GM12872 (cell line): Measurements from ENCODE around the gene DNAJC4.

ENCODE experiments used
- TF ChIP-seq, protein P1 (sequence below): IDR thresholded peaks from 3 replicates; pipeline ENCODE4 v1.5.1; 2011; ENCODE audit warnings: low read depth, mild to moderate bottlenecking, low read length, moderate library complexity; ENCODE audit not compliant: insufficient read depth

The DNAJC4 gene

DNA sequence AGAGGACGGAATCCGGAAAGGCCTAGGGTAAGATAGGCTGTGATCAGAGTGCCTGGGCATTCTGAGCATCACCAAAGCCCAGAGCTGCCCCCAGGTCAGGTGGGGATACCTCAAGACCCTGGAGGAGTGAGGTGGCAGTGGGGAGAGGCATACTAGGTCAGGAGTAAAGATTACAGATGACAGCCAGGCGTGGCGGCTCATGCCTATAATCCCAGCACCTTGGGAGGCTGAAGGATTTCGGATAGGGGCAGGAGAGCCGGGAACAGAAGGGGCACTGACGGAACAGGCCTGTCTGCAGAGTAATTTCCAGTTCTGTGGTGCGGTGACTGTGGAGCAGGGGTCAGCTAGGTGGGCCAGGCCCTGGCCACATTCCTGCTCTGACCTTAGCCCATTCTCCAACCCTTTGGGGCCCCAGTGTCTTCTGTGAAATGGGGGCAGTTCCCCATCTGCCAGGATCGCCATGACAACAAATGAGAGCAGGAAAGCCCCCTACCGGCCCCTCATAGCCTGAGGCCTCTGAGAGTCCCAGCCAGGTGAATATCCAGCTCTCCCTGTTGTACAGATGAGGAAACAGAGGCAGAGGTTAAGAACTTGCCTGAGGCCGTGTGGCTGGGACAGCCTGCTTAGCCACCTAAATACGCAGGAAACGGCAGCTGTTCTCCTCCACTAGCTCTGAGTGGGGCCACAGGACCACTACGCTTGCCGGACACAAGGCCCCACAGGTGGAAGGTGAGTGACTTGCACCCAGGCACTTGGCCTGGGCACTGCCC, 44.9 kb downstream of the DNAJC4 start:
- TF ChIP-seq, protein P1, sequence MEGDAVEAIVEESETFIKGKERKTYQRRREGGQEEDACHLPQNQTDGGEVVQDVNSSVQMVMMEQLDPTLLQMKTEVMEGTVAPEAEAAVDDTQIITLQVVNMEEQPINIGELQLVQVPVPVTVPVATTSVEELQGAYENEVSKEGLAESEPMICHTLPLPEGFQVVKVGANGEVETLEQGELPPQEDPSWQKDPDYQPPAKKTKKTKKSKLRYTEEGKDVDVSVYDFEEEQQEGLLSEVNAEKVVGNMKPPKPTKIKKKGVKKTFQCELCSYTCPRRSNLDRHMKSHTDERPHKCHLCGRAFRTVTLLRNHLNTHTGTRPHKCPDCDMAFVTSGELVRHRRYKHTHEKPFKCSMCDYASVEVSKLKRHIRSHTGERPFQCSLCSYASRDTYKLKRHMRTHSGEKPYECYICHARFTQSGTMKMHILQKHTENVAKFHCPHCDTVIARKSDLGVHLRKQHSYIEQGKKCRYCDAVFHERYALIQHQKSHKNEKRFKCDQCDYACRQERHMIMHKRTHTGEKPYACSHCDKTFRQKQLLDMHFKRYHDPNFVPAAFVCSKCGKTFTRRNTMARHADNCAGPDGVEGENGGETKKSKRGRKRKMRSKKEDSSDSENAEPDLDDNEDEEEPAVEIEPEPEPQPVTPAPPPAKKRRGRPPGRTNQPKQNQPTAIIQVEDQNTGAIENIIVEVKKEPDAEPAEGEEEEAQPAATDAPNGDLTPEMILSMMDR = no peak

DNA sequence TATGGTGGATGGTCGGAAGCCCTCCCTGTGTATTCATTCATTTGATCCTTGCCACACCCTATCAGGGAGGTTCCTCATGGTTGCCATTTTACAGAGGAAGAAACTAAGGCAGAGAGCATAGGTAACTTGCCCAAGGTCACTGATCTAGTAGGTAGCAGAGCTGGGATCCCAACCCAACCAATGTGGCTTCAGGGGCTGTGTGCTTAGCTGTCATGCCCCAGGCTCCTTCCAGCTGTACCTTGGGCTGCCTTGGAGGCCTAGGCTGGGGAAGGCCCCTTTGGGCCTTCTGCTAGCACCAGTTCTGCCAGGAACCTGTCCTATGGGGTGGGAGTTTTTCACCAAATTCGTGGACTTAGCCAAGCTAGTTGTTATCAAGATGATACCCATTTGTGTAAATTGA, 45.5 kb downstream of the DNAJC4 start:
- TF ChIP-seq, protein P1 = no peak

DNA sequence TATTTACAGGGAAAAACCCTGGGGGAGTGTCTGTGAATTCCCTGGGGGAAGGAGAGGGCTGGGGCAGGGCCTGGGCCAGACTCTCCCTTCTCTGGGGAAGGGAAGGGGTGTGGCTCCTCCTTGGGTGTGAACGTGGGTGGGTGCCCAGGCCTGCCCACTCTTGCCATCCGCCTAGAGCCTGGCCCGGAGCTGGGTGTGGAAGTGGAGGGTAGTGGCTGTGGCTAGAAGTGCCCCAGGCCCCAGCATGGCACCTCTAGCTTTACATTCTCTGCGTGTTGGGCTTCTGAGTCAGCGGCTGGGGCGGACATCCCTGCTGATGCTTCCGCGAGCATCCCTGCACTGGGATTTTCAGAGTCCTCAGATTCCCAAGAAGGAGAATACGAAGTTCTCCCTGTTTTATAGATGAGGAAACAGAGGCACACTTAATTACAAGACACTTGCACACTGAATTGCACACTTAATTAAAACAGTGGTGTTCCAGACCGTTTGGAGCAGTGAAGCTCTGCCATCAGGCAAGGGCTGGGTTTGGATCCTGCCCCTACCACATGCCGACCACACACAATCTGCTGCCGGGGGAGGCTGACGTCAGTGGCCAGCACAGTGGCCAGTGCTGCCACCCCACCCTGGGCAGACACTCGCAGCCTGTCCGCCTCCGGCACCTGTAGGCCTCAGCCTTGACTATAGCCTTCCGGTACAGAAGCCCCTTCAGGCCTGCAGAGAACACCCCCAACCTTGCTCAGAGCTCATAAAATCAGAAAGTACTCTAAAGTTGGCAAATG, 46.5 kb downstream of the DNAJC4 start:
- TF ChIP-seq, protein P1 = no peak

DNA sequence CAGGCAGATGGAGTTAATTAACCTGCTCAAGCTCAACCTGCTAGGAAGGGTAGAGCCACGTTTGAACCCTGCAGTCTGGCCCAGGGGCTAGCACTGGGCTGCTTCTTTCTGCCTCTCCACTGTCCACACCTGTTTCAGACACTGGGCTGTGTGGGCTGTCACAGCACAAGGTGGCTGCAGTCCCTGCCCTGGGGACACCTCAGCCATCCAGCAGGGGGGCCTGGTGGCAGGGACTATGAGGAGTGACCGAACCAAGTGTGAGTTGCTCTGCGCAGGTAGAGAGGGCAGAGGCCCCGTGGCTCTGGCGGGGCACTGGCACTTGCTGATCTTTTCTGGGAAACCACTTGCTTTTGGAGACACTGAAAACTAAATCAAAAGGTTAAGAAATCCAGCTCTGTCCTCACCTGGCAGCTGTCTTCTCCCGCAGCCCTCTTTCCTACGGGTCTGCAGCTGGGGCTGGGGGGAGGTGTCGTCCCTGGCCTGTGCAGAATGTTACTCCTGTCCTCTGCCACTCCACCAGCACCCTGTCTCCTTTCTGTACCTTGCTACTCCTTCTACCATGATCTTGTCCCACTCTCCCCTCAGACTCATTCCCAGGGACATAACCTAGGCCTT, 48.3 kb downstream of the DNAJC4 start:
- TF ChIP-seq, protein P1 = no peak

DNA sequence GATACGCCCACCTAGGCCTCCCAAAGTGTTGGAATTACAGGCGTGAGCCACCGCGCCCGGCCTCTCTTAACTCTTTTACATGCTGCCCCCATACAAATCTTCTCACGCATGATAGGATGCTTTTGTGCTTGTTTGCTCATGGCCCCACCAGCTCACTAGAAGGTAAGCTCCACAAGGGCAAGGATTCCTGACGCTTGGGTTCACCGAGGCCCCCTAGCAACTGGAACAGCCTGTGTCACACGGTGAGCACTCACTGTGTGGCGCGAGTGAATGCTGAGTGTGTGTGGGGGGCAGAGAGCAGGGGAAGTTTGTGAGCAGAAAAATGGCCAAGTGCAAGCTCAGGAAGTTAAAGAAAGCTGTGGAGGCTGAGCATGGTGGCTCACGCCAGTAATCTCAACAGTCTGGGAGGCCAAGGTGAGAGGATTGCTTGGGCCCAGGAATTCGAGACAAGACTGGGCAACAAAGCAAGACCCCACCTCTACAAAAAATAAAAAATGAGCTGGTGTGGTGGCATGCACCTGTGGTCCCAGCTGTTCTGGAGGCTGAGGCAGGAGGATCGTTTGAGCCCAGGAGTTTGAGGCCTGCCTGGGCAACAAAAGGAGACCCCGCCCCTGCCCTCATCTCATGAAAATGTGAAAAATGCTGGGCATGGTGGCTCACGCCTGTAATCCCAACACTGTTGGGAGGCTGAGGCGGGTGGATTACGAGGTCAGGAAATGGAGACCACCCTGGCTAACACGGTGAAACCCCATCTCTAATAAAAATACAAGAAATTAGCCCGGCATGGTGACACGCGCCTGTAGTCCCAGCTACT, 51.8 kb downstream of the DNAJC4 start:
- TF ChIP-seq, protein P1 = no peak

- TF ChIP-seq, protein P1 = no peak
Measured at GRCh38 chr11:64283092-64283491, 52.7 kb downstream of the DNAJC4 start.
